ENCODE data around the gene MTURN.
"Not testable (repeated sequence)": the region's sequence is repeated elsewhere in the genome, so short reads cannot be mapped to it uniquely, and the experiment has no call there.

Gene MTURN

DNA sequence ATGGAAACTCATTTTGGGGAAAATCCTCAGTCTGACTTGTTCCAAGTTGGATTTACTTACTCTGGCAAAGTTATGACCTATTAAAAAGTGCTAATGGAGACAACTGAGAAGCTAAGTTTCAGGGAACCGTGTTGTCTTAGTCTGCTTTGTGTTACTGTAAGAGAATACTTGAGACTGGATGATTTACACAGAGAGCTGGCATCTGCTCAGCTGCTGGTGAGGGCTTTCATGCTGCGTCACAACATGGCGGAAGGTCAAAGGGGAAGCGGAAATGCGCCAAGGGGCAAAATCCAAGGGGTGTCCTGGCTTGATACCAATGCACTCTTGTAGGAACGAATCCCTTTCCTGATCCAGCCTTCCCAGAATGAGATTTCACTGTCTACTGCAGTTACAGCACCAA lies 46.4 kb downstream of the MTURN start:
- no peak for DNase-seq (ENCODE audit: low read depth)

DNA sequence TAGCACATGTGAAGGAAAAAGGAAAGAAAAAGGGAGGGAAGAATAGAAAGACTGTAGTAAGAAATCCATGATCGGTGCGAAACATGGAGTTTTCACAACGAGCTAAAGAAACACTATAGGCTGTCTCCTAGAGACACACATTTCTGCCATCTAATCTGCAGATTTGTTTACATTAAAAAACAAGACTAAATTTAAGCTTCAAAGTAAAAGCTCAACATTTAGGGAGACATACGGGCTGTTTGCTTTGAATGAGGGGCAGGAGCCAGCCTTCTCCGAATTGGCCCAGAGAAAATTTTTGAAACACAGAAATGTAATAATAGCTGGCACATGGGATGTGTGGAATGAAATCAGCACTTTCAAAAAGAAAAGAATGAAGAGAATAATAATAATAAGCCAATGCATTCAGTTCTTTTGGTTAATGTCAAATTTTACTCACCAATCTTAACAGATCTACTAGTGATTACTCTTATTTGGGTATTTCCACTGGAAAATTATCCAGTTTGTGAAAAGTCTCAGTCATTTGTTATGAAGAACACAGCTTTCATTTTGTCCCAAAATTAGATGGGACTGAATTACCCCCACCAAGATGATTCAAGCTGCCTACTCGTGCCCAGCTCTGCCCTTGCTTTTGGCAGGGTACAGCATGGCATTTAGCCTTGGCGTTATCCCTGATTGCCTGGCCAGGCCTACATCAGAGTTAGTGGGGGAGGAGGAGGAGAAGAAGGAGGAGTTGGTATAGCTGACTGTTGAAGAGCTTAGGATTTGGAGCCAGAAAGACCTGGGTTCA lies 47.1 kb downstream of the MTURN start:
- DNase-seq (ENCODE audit: low read depth): no peak

DNA sequence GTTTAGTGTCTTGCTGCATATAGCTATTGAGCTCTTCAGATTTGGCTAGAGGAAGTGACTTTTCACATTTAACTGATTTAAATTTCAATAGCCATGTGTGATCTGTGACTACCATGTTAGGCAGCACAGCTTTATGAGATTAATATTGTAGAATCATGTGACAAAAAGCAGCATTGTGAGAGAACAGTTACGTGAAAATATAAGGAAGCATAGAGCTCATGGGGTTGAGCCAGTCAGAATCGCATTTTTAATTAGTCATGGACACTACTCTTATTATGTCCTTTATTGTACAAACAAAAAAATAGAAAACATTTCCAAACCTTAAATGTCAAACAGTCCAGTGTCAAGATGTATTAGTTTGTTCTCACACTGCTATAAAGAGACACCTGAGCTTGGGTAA lies 48.0 kb downstream of the MTURN start:
- DNase-seq (ENCODE audit: low read depth): no peak

DNA sequence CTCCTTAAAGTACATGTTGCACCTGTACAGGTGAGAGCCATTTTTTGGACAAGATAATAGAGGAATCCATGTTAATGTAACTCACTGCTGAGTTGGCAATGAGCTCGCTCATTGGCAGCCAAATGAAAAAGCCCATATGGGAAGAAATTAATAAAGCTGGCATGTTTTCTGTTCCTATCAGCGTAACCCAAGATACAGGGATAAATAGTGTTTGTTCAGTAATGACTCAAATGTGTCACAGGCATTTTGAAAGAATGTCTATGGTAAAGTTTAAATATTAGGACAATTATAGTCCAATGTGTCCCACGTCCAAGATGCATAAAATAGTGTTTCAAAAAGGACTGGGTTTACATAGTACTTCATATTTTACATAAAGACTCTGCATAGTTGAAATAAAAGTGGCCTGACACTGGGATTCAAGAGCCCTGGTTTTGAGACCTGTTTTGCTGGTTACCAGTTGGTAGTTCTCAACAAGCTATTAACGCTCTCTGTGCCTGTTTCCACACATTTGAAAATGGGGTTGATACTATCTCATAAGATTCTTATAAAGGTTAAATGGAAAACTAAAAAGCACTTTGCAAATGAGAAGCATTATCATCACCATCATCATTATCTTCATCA lies 49.1 kb downstream of the MTURN start:
- no peak for DNase-seq (ENCODE audit: low read depth)

DNA sequence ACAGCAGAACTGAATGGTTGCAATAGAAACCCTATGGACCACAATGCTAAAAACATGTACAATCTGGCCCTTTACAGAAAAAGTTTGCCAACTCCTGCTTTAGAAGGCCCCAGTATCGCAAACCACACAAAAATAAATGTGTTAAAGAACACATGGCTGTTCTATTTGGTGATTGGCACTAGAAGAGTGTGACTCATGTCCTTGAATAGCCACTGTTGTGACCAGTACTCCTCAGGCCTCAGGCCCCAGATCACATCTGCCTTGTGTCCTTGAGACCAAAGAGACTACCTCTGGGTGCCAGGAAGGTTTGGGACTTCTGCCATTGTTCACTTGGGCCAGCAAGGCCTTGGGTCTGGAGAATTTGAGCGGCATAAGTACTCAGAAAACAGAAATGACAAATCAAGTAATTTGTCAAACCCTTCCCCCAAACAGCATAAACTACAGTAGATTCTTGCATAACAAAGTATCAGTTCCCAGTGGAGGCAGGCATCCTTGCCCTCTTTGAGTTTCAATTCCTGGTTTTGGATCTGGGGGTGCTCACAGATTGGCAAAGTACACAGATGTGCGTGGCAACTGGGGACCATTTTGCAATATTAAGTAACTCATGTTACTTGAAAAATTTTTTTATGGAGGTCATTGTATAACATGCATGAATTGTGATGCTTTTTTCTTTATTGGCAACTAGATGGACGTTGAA lies 50.2 kb downstream of the MTURN start:
- DNase-seq (ENCODE audit: low read depth): no peak

DNA sequence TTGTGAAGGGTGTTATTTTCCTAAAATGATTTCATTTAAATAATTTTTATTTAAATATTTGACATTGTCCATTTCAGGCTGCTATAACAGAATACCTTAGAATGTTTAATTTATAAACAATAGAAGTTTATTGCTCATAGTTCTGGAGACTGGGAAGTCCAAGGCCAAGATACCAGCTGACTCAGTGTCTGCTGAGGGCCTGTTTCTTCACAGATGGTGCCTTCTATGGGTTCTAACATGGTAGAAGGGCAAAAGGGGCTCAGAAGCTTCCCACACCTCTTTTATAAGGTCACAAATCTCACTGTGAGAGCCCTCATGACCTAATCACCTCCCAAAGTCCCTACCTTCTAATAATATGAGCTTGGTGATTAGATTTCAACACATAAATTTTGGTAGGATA lies 50.7 kb downstream of the MTURN start:
- DNase-seq (ENCODE audit: low read depth): no peak

DNA sequence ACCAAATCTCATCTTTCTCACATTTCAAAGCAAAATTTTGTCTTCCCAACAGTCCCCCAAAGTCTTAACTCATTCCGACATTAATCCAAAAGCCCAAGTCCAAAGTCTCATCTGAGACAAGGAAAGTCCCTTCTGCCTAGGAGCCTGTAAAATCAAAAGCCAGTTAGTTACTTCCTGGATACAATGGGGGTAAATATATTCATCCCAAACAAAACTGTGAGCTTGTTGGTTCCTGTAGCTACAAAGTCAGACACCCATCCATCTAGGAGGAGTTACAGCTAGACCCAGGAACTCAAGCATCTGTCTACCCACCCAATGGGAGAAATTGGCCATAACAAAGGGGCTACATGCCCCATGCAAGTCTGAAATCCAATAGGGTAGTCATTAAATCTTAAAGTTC lies 51.9 kb downstream of the MTURN start:
- DNase-seq (ENCODE audit: low read depth): no peak

DNA sequence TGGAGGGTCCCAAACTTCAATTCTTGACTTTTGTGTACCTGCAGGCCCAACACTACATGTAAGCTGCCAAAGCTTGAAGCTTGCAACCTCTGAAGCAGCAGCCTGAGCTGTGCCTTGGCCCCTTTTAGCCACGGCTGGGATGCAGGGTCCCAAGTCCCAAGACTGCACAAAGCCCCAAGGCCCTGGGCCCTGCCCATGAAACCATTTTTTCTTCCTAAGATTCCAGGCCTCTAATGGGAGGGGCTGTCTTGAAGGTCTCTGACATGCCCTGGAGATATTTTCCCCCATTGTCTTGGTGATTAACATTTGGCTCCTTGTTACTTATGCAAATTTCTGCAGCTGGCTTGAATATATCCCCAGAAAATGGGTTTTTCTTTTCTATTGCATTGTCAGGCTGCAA lies 52.7 kb downstream of the MTURN start:
- DNase-seq (ENCODE audit: low read depth): no peak

DNA sequence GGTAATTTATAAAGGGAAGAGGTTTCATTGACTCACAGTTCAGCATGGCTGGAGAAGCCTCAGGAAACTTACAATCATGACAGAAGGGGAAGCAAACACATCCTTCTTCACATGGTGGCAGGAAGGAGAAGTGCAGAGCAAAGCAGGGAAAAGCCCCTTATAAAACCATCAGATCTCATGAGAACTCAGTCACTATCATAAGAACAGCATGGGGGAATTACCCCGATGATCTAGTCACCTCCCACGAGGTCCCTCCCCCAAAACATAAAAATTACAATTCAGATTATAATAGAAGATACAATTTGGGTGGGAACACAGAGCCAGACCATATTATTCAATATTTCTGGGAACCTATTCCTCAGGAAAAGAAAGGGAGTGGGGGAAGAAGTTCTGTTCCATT lies 53.6 kb downstream of the MTURN start:
- not testable (repeated sequence) for DNase-seq (ENCODE audit: low read depth)

DNA sequence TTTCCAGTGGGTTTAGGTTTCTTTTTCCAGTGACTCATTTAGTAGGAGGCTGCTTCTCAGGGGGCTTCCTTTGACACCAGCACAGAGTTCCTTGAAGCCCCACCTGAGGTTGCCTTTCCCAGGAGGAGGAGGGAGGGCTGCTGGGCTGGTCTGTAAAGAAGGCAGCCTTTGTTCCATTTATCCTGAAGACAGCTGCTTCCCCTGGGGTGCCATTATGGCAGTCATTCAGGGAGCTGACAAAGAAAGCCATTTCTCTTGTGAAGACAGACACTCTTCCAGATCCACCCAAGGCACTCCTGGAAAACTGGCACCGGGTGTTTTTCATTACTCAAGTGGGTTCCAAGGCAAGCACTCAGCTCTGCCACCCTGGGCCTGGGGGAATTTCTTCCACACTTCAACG lies 54.0 kb downstream of the MTURN start:
- no peak for DNase-seq (ENCODE audit: low read depth)

DNA sequence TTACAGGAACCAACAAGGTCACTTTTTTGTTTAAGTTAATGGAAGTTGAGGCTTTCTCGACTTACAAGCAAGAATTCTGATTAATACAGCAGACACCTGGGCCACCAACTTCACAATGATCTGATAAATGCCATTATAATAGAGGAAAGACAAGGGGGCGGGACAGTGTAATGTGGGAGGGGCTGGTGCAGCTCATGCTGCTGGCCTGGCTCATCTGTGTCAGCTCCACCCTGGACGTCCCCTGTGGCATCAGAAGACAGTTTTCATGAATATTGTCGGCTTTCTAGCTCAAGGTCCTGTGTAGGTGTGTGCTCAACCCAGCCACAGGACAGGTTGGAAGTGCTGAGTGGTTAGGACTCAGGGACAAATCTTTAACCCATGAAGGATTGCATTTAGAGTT lies 57.0 kb downstream of the MTURN start:
- DNase-seq (ENCODE audit: low read depth): no peak

DNA sequence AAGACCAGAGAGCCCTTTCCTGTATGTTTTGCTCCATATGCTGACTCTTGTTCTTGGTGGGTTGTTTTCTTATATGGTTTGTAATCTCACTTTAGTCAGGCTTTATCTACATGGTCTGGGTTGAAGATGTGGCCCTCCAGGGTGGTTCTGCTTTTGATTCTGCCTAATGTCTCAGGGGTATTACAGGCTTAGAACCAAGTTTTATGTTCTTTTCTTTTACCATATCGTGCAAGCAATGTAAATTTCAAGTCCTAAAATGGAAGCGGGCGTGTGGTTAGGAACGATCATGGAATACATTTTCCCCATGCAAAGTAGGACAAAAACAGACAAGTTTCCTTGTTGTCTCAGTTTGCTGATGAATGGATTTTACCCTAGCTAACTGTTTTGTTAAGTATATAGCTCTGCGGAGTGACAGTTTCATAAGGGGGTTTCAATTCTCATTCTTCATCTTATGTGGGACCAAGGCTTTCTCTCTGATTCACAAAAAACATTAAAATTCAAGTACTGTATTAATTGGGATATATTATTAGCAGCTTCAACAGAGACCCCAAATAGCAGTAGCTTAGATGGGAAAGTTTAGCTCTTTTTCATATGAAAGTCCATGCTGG lies 58.7 kb downstream of the MTURN start:
- DNase-seq (ENCODE audit: low read depth): no peak

DNA sequence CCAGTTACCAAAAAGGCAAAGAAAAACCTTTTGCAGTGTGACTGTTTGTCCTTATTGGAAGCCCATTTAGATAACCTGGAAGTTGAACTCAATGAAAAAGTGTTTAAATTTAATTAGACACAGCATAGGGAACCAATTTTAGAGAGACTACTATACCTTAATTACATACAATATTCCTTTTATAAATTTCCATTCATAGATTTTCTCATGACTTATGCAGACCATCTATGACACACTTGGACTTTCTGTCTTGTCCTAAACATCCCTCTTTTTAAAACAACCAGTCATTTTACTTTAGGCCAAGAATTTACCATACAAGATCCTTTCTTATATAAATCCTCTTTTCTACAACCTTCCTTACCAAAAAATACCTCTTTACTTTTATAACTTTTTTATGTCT lies 61.6 kb downstream of the MTURN start:
- no peak for DNase-seq (ENCODE audit: low read depth)

DNA sequence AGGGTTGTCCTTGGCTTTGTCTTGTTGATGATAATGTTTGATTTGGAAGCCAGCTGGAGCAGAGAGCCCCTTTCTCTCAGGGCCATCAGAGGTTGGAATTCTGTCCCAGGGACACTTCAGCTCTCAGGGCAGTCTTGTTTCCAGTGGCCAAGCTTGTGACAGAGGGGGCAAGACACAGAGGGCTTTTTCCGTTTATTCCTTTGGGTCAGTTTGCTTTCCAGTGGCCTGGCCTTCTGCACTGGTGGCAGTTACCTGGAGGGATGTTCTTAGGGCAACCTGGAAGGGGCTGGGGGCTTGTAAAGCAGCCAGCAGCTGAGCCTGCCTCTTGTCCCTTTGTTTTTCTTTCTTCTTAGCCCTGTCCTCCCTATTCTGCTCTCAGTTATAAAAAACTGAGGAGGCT lies 62.7 kb downstream of the MTURN start:
- no peak for DNase-seq (ENCODE audit: low read depth)

DNA sequence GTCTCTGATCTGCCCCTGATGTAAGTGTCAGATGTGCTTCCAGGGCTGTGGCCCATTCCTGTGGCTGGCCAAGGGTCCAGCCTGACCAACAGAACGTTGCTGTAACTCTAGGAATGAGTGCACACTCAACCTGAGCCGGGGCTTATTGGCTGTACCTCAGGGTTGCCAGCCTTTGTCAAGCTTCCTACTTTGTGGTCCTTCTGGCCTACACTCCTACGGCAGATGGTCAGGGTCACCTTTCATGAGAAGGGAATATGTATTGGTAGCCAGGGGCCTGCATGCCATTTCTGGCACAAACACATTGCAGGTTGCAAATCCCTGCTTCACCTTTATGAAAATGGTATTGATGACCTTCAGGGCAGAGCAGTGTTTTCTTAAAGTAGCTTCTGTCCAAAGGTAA lies 64.5 kb downstream of the MTURN start:
- DNase-seq (ENCODE audit: low read depth): no peak

DNA sequence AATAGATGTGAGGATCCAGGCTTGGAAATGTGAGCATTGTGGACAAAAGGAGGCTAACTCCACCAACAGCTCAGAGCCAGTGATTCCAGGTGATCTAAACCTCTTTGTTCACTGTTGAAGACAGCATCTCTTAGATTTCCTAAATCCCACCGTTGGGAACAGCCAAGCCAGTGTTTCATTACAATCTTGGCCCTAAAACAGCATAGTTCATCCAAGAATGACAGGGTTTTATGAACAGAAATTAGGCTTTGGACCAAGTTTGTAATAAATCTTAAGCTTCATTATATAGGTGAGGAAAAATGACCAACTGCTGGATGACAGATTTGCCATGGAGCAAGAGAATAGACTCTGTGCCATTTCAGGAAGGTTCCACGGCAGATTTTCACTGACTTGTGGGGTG lies 65.8 kb downstream of the MTURN start:
- DNase-seq (ENCODE audit: low read depth): no peak

DNA sequence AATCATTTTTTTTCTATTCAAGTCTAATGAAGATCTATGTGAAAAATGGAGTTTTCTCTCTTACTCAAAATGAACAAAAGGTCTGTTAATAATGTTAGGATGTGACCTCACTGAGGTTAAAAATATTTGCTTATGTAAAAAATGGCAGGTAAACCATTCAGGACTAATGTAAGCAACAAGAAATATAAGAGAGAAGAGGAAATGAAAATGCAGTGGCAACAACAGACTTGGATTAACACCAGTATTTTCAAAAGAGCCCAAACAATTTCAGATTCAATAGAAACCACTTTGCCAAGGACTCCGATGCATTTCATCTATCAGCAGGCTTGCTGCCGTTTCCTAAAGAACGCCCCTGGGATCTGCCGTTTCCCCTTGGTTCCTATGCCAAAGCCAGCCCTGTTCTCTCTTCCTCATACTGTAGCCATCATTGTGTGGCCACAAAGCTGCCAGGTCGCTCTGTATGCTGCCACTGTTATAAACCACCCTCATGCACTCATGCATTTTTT lies 66.4 kb downstream of the MTURN start:
- no peak for DNase-seq (ENCODE audit: low read depth)

DNA sequence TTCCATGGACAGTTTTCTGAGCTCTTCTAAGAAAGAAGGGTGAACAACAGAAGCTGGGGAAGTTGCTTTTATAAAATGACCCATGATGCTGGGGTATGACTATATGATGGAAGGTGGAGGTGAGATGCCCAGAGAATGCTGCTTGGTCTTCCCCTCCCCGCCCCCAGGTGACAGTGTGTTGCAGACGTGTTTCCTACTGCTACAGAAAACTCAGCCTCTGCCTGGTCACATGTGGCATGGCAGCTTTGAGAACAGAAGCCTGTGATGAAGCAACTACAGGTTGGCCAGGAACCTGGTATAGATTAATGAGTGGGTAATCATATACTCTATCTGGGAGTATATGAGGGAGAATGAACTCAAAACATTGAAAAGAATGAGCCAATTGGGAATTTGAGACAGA lies 67.1 kb downstream of the MTURN start:
- DNase-seq (ENCODE audit: low read depth): no peak

DNA sequence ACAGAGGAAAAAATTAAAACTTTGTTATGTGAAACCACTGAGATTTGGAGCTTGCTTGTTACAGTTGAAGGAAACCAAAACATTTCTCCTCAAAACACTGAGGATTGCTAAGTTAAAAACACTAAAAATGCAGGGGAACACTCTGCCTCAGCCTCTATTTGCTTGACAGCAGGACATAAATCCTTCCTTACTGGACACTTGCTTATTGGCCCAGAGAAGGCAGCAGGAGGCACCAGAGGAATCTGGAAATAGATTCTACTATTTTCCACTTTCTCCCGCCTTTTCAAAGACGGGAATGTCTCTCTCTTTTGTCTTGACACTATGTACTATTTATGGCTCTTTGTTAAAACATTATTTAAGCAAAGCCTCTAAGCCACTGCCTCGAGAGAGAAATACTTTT lies 67.9 kb downstream of the MTURN start:
- DNase-seq (ENCODE audit: low read depth): no peak

DNA sequence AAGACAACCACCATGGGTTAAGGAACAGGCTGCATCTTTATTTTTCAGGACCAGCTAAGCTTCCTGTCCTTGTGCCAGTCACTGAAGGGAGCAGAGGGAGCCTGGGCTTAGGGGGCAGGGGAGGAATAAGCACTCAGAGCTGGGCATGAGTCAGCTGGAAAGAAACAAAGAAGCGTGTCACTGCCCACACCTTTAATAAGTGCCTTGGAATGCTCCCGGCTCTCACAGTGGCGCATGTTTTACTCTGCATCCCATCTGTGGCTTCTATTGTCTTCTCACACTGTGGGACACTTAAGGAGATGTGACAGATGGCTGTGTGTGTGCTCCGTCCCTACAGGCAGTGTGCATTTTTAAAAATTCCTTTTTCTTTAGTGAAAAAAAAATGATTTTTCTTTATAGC lies 71.7 kb downstream of the MTURN start:
- peak; percentile 33 for DNase-seq (ENCODE audit: low read depth)

DNA sequence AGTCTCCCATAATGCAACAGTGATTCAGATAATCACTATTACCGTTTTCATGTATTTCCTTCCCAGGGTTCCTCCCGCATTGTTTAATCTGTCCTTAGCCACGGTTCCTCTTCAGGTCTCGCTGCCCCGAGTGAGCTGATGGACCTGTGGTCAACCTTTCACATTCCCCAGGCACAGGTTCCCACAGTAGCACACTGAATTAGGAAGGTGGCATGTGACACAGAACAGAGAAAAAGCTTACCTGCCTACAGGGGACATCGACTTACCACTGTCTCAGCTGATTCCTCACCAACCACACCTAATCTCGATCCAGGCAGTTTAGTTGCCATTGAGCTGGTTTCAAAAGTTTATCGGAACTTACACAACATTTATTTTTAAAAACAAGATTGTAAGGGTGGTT lies 72.2 kb downstream of the MTURN start:
- no peak for DNase-seq (ENCODE audit: low read depth)

DNA sequence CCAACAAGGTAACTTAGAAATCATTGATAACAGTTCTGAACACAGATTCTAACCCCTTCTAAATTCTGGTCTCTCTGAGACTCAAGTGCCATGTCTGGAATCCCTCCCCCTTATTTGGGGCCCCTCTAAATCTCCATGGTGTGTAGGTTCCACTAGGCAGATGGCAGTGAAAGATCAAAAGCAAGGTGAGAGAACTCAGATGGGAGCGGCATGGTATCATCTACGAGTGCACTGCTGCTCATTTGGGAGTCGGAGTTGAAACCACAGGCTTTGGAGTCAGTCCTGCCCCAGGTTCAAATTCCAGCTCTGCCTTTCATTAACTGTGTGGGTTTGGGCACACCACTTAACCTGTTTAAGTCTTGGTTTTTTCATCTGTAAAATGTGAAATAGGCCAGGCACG lies 72.6 kb downstream of the MTURN start:
- no peak for DNase-seq (ENCODE audit: low read depth)

DNA sequence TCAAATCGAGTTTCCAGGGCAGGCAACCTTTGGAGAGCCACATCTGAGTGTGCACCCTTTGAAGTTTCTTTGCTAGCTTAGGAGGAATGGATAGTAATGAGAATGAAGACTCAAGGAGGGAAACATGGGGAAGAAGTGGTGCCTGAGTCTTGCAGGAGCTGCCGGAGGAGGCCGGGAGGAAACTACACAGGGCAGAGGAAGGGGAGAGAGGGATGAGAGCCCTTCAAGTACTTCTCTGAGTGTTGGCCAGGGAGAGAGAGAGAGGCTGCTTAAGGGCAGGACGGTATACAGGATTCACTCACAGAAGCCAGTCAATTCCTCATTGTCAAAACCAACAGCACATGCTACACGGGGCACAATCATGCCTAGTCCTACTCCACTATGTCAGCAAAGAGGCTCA lies 75.2 kb downstream of the MTURN start:
- DNase-seq (ENCODE audit: low read depth): no peak

Data from HS-5 (cell line).